ENCODE data around the gene SH2D3C.

- TF ChIP-seq, protein P1, sequence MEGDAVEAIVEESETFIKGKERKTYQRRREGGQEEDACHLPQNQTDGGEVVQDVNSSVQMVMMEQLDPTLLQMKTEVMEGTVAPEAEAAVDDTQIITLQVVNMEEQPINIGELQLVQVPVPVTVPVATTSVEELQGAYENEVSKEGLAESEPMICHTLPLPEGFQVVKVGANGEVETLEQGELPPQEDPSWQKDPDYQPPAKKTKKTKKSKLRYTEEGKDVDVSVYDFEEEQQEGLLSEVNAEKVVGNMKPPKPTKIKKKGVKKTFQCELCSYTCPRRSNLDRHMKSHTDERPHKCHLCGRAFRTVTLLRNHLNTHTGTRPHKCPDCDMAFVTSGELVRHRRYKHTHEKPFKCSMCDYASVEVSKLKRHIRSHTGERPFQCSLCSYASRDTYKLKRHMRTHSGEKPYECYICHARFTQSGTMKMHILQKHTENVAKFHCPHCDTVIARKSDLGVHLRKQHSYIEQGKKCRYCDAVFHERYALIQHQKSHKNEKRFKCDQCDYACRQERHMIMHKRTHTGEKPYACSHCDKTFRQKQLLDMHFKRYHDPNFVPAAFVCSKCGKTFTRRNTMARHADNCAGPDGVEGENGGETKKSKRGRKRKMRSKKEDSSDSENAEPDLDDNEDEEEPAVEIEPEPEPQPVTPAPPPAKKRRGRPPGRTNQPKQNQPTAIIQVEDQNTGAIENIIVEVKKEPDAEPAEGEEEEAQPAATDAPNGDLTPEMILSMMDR (IDR thresholded peaks at IDR 0.05; ENCODE audit: low read length): no peak
- no peak for TF ChIP-seq EZH2phosphoT487 (IDR thresholded peaks at IDR 0.05; ENCODE audit: low read length)
- no peak for TF ChIP-seq EZH2 (optimal IDR thresholded peaks at IDR 0.05; ENCODE audit: low read depth, low read length)
These were observed 37.3 kb upstream of the SH2D3C start for GRCh38 chr9:127815512-127816361.
